ENCODE results near the gene GOT1. TPM values are rescaled to one million over a fixed set of nuclear protein-coding genes. Genes with fewer than 3 reads are reported as not detected.
A peak's percentile ranks its signal among the peaks of the same experiment; 100 is the strongest.

The GOT1 gene
- total RNA-seq, 1 donor from 2014 or later: 26.9 TPM

DNA sequence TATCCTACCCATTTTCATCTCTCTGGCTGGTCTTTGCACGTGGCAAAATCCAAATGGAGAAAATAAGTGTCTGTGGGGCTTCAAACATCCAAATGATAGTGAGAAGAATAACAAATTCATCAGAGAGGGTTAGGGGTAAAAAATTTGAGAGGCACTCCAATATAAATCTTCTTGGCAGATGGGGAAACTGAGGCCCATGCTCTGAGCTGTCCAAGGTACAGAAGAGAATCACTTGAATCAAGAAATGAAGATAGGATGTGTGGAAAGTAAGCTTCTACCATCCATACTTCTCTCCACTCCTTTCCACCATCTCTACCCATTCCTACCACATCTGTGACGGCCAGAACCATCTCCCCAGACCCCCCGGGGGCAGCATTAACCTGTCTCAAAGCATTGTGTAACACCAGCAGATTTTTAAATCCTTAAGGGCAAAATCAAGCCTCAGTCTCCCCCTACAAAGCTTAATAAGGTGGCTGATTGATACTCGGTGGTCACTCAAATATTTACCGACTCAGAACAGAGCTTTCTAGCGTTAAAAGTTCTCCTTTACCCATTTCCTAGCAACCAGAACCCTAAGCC lies 818 bp downstream of the GOT1 start:
- H3K4me3 Mint-ChIP-seq (ENCODE audit: low read depth): peak overlapping the region; percentile 90
- TF ChIP-seq, protein P1, sequence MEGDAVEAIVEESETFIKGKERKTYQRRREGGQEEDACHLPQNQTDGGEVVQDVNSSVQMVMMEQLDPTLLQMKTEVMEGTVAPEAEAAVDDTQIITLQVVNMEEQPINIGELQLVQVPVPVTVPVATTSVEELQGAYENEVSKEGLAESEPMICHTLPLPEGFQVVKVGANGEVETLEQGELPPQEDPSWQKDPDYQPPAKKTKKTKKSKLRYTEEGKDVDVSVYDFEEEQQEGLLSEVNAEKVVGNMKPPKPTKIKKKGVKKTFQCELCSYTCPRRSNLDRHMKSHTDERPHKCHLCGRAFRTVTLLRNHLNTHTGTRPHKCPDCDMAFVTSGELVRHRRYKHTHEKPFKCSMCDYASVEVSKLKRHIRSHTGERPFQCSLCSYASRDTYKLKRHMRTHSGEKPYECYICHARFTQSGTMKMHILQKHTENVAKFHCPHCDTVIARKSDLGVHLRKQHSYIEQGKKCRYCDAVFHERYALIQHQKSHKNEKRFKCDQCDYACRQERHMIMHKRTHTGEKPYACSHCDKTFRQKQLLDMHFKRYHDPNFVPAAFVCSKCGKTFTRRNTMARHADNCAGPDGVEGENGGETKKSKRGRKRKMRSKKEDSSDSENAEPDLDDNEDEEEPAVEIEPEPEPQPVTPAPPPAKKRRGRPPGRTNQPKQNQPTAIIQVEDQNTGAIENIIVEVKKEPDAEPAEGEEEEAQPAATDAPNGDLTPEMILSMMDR (IDR thresholded peaks at IDR 0.05; ENCODE audit: unreplicated experiment): no peak
- H3K36me3 Mint-ChIP-seq (ENCODE audit: insufficient read depth): peaks cover 2% of the 10 kb centered on the region
- H3K27ac Mint-ChIP-seq: peak overlapping the region; percentile 98
- DNase-seq (ENCODE audit: low spot score, unreplicated experiment): no peak
- no peaks in the 10 kb centered on the region for H3K27me3 Mint-ChIP-seq
- no peaks in the 10 kb centered on the region for H3K9me3 Mint-ChIP-seq (ENCODE audit: low read depth)
- H3K4me1 Mint-ChIP-seq (ENCODE audit: low read depth): peaks cover 22% of the 10 kb centered on the region

DNA sequence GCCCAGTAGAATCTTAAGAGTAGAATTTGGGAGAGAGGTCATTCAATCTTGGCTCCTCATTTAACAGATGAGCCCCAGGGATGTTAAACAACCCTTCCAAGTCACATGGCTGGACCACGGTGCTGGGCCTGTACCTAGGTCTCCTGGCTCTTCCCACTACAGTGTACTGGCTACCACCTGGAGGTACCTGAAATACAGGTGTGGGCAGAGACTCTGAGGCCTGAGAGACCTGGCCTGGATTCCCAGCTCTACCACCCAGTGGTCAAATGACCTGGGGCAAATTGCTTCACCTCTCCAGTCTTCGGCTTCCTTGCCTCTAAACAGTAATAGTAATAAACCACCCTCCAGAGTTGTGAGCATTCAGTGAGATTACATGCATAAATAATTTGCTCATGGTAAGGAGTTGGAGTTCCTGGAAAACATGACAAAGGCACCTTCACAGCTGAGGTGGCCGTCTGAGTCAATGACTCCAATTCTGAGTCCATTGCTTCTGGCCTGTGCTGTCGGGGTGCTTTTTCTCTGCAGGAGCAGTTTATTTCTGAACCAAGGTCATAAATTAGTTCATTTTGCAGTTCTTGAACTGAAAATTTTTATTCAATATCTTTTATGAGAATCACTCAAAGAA lies 2.7 kb downstream of the GOT1 start:
- H3K4me1 Mint-ChIP-seq (ENCODE audit: low read depth): peaks cover 18% of the 10 kb centered on the region
- no peak for DNase-seq (ENCODE audit: low spot score, unreplicated experiment)
- H3K27me3 Mint-ChIP-seq: no peaks in the 10 kb centered on the region
- no peak overlapping the region for H3K4me3 Mint-ChIP-seq (ENCODE audit: low read depth)
- no peak overlapping the region for H3K27ac Mint-ChIP-seq
- H3K36me3 Mint-ChIP-seq (ENCODE audit: insufficient read depth): peaks cover 2% of the 10 kb centered on the region
- no peaks in the 10 kb centered on the region for H3K9me3 Mint-ChIP-seq (ENCODE audit: low read depth)
- TF ChIP-seq, protein P1 (IDR thresholded peaks at IDR 0.05; ENCODE audit: unreplicated experiment): no peak

DNA sequence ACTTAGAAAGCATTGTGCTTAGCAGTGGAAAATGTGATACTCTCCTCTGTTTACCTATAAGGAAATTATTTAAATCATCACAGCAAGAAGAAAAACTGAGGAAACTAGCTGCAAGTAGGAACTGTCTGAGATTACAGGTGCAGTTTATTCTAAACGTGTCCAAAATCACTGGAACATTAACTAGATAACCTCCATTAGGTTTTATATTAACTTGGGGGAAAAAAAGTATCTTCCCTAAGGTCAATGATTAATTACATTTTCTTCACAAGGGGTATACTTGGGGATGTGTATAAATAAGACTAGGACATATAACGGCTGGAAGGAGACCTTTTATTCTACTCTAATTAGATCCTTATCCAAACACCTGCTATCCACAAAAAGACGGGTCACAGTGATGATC lies 3.7 kb downstream of the GOT1 start:
- peaks cover 17% of the 10 kb centered on the region for H3K4me1 Mint-ChIP-seq (ENCODE audit: low read depth)

DNA sequence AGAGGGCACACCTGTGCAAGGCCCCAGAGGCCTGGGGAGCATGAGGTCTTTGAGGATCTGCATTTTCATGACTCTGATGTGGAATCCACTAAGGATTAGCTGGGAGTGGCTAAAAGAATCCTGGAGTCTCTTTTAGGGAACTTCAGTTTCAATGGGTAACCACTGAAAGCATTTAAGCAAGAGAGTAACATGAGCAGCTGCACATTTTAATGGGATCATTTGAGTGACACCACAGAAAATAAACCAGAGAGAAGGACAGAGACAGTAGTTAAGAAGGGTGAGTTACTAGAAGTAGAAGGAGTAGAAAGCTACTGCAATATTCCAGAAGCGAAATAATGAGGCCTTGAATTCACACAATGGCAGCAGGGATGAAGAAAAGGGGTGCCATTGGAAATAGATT lies 5.2 kb downstream of the GOT1 start:
- TF ChIP-seq, protein P1 (IDR thresholded peaks at IDR 0.05; ENCODE audit: unreplicated experiment): no peak
- no peak overlapping the region for H3K4me3 Mint-ChIP-seq (ENCODE audit: low read depth)

More for the DNA sequence above, 3.7 kb downstream of the GOT1 start:
- Mint-ChIP-seq H3K27me3 (no peaks in the 10 kb centered on the region), H3K4me3 (ENCODE audit: low read depth) (no peak overlapping the region), H3K27ac (no peak overlapping the region), H3K9me3 (ENCODE audit: low read depth) (no peaks in the 10 kb centered on the region), H3K36me3 (ENCODE audit: insufficient read depth) (peaks cover 3% of the 10 kb centered on the region)
- TF ChIP-seq, protein P1 (IDR thresholded peaks at IDR 0.05; ENCODE audit: unreplicated experiment): no peak
- DNase-seq (ENCODE audit: low spot score, unreplicated experiment): no peak

DNA sequence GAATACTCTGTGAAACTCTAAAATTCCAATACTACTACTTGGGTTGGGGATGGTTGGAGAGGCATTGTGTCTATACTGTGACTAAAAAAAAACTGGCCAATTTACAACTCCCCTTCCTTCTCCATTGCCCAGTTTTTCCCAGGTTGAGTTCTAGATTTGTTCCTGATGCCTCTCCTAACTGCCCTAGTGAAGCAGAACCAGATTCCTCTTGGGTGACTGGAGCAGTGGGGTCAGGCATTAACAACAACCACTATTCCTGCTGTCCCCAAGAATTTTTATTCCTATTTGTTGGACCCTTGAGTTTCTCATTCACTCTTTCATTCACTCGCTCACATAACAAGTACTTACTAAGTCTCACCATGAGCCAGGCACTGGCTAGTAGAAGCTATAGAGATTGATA lies 5.8 kb downstream of the GOT1 start:
- no peaks in the 10 kb centered on the region for H3K27me3 Mint-ChIP-seq
- no peak overlapping the region for H3K27ac Mint-ChIP-seq
- peaks cover 15% of the 10 kb centered on the region for H3K4me1 Mint-ChIP-seq (ENCODE audit: low read depth)
- no peak overlapping the region for H3K4me3 Mint-ChIP-seq (ENCODE audit: low read depth)
- TF ChIP-seq, protein P1 (IDR thresholded peaks at IDR 0.05; ENCODE audit: unreplicated experiment): no peak
- H3K36me3 Mint-ChIP-seq (ENCODE audit: insufficient read depth): peaks cover 8% of the 10 kb centered on the region
- no peak for DNase-seq (ENCODE audit: low spot score, unreplicated experiment)
- H3K9me3 Mint-ChIP-seq (ENCODE audit: low read depth): no peaks in the 10 kb centered on the region

More for the DNA sequence above, 5.2 kb downstream of the GOT1 start:
- Mint-ChIP-seq H3K4me1 (ENCODE audit: low read depth) (peaks cover 17% of the 10 kb centered on the region), H3K36me3 (ENCODE audit: insufficient read depth) (peaks cover 4% of the 10 kb centered on the region), H3K9me3 (ENCODE audit: low read depth) (no peaks in the 10 kb centered on the region), H3K27me3 (no peaks in the 10 kb centered on the region), H3K27ac (no peak overlapping the region)
- DNase-seq (ENCODE audit: low spot score, unreplicated experiment): no peak

All from progenitor cell of endocrine pancreas (in vitro differentiated cells).